OCI-LY1 (cell line): Measurements from ENCODE around the gene IARS1.

Source experiments
- CTCF ChIP-seq: fragments of 200-600 bp; sonication (generic), shearing (Covaris generic); IDR thresholded peaks from 2 replicates; pipeline ENCODE4 v1.5.1; 2017; ENCODE audit warnings: mild to moderate bottlenecking, antibody characterized with exemption, low read length, moderate library complexity, mixed read lengths
- EZH2 ChIP-seq: fragments of 200-600 bp; sonication (generic), shearing (Covaris generic); IDR thresholded peaks from 2 replicates; pipeline ENCODE4 v1.8.0; 2017; ENCODE audit warnings: borderline replicate concordance, mixed run types, mild to moderate bottlenecking, antibody characterized with exemption, low read length, moderate library complexity, mixed read lengths

DNA sequence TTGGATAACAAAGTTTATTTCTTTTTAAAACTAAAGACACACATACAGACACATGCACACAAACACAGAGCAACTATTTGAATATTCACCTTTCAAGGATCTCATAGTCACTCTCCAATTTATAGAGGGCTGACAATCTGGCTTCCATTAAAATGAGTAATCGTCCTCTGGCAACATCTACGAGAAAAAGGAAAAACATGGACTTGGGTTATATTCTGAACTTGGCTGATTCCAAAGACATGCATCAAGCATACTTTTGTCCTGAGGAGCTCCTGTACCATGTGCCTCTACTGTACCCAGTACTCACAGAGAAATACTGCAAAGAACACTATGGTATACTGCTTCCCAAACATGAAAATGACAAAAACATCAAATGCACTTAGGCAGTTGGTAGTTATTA lies 15.4 kb downstream of the IARS1 start:
- TF ChIP-seq CTCF = no peak
- TF ChIP-seq EZH2 = no peak
